Measurements from ENCODE around the gene BICD2.

Gene BICD2

DNA sequence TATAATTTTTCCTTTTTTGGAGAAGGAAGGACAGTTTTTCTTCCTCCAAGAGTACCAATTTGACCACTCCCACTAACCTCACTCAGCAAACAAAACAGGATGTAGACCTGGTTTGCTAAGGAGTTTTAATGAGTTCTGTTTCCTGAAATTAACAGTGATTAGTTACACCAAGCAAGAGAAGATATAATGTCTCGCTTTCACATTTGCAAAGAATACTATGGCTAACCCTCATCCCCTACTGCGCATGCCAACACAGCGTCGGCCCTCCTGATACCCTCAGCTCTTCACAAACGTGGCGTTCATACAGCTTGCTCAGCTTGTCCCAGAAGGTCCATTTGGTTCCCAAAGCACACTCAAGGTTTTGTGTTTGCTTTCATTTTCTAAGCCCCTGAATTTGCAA, 52.8 kb downstream of the BICD2 start:
- DNase-seq, result no peak

DNA sequence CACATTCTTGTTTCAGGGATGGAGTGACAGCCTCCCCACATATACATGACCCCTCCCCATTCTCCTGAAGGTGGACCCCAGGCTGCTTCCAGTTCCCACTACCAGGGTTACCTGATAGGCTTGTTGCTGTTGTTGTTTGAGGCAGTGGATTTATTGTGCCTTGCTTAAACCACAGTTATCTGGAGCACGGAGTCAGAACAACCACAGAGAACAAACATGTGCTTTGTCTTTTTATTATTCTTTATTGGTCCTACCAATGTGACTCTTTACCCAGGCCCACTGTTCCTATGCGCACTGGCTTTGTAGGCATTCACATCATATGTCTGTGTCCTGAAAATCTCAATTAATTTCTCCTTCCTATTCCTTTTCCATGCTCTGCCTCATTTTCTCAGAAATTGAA, 53.5 kb downstream of the BICD2 start:
- DNase-seq, result no peak

DNA sequence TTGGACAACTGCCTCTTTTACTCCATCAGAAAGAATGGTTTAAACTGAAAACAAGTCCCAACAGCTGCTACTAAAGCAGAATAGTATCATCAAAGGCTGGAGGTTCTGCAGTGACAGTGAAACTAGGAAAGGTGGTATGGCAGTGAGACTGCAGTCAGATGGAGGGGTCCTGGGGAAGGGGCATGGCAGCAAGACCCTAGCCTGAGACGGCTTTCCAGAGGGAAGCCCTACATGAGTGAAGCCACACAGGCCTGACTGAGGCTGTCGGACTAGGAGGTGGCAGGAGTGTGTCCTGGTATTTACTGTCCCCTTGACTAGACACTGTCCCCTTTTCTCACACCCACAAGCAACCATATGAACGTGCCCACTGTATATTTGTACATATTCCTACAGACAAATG, 54.3 kb downstream of the BICD2 start:
- no peak for DNase-seq

GRCh38 chr9:92709954-92710353, 54.7 kb downstream of the BICD2 start:
- DNase-seq, result no peak

DNA sequence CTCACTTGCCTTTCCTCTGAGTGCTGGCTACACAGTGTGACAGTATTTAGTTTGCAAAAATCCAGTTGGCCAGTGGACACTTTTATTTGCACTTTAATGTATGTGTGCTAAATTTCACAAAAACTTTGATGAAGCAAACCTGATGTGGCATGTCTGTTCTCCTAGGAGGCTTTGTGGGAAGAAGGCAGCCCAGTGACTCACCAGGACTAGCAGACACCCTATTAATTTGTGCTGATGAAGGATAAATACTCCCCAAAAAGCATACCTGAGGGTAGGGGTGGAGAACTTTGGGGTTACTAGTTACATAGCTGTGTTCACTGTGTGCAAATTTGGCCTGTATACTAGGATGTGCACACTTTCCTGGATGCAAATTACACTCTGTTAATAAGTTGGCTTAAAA, 55.4 kb downstream of the BICD2 start:
- DNase-seq, result no peak

- no peak for DNase-seq
These were observed 57.1 kb downstream of the BICD2 start for GRCh38 chr9:92707530-92707929.

DNA sequence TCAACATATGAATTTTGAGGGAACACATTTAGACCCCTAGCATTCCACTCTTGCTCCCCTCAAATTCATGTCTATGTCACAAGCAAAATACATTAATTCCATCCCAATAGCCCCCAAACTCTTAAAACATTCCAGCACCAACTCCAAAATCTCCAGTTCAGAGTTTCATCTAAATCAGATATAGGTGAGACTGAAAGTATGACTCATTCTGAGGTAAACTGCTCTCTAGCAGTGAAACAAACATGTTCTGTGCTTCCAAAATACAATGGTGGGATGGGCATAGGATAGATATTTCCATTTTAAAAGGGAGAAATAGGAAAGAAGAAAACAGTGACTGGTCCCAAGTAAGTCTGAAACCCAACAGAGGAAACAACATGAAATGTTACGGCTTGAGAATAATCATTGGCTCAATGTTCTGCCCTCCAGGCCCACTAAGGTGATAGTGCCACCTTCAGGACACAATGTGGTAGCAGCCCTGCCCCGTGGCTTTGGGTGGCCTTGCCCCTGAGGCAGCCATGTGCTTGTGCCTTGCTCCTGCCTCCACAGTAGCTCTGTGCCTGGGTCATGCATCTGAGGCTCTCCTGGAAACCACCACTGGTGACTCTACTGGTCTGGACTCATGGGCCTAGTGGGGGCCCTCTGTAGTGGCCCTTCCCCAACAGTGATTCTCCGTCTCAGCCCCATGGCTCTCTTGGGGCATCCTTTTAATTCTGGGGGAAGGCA, 58.3 kb downstream of the BICD2 start:
- no peak for DNase-seq

DNA sequence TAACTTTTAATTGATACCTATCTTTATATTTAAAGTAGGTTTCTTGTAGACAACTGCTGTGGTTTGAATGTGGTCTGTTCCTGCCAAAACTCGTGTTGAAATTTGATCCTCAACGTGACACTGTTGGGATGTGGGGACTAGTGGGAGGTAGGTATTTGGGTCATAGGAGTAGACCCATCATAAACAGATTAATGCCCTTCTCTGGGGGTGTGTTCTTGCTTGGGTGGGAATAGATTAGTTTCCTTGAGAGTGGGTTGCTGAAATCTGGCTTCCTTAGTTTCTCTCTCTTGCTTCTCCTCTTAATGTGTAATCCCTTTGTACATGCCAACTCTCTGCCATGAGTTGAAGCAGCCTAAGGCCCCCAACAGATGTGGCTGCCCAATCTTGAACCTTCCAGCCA, 60.1 kb downstream of the BICD2 start:
- DNase-seq, result no peak

DNA sequence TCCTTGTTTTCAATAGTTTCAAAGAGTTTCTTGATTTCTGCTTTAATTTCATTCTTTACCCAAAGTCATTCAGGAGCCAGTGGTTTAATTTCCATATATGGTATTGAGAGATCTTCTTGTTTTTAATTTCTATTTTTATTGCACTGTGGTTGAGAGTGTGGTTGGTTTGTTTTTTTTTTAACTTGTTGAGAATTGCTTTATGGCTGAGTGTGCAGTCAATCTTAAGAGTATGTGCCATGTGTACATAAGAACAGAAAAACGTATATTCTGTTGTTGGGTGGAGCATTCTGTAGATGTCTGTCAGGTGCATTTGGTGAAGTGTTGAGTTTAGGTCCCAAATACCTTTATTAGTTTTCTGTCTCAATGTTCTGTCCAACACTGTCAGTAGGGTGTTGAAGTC, 68.0 kb downstream of the BICD2 start:
- no peak for DNase-seq

- DNase-seq, result peak; percentile 21
These were observed 77.7 kb downstream of the BICD2 start for GRCh38 chr9:92686954-92687353.

DNA sequence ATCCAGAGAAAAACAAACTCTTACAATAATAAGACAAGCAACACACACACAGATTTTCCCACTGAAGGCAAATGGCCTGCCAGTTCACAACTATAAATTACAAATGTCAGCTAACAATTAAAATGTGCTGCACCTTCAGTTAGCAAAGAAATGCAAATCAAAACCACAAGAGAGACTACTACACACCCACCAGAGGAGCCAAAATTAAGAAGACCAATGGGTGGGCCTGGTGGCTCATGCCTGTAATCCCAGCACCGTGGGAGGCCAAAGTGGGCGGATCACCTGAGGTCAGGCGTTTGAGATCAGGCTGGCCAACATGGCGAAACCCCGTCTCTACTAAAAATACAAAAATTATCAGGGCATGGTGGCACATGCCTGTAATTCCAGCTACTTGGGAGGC, 79.6 kb downstream of the BICD2 start:
- peak; percentile 17 for DNase-seq

GRCh38 chr9:92682269-92682668, 82.4 kb downstream of the BICD2 start:
- no peak for DNase-seq

GRCh38 chr9:92680166-92681119, 84.2 kb downstream of the BICD2 start:
- no peak for DNase-seq

DNA sequence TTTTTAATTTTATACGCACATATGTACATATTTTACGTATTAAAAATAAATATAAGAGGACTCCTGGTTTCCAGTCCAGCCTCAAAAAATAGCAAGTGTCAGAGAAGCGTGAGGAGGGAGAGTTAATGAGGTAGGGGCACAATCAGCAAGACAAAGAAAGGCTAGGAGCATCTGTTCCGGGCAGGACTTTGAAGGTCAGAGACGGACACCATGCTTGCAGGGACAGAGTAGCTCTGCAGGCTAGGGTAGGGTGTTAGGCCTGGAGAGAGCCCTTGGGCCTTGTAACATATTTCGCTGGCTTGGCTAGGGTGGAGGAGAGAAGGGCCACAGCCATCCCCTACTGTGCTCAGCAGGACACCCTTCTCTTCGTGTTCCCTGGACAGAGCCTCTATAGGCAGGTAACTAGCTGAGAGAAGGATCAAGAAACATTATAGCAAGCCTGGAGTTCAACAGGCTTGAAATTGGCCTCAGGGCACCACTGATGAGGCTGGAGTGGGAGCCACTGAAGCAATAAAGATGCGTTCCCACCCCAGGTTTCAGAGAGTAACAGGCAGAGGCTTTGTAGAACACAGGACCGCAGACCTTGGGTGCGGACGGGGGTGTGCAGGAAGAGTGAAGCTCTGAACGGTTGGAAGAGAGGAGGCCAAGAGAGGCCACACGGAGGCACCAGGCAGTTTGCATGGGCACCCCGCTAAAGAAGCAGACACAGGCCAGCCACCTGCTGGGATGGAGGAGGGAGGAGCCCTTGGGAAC, 85.0 kb downstream of the BICD2 start:
- no peak for DNase-seq

- DNase-seq, result no peak
These were observed 93.3 kb downstream of the BICD2 start for GRCh38 chr9:92671323-92671722.

GRCh38 chr9:92669890-92670708, 94.5 kb downstream of the BICD2 start, which contains the start of gene IPPK:
TSS of gene IPPK (minus strand) at chr9:92670131. CDS start at chr9:92669988, 143 bp downstream.
- peak; percentile 97 for DNase-seq

DNA sequence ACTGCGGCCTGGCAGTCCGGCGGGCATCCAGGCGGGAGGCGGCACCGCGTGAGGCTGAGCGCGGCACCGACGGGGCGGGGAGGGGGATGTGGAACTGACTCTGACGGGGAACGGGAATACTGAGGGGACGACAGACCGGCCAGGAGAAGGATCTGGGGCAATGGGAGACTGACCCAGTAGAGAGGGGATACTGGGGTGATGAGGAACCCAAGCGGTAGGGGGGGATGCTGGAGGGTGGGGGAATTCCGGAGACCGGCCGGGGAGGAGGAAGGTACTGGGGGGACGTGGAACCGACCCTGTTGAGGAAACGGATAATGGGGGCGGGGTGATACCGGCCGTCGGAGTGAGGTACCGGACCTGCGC, 95.1 kb downstream of the BICD2 start:
- peak; percentile 77 for DNase-seq

GRCh38 chr9:92668746-92669526, 95.7 kb downstream of the BICD2 start:
- DNase-seq, result peak; percentile 77

- DNase-seq, result no peak
These were observed 97.6 kb downstream of the BICD2 start for GRCh38 chr9:92666912-92667532.

GRCh38 chr9:92666236-92666635, 98.4 kb downstream of the BICD2 start:
- DNase-seq, result no peak

DNA sequence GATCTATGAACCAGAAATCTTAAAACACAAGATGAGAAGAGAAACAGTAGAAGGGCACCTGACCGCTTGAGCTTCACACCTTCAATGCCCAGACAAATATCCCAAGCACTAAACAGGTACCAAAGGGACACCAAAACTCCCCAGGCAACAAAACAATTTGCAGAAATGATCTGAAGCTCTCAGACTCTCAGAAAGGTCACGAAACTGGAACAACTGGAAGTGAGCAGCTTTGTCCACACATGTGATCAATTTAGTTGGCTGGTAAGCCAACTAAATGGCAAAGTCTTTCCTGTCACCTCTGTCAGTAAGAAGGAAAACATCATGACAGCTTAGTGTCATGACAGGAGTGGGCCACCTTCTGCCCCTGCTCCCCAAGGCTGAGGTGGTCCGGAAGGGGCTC, 98.8 kb downstream of the BICD2 start:
- no peak for DNase-seq

Measured in activated CD8-positive, alpha-beta memory T cell treated with anti-CD3 and anti-CD28 coated beads for 24 hours (primary cell).